Cardiac fibroblast (primary cell): Measurements from ENCODE around the gene NEDD4.

Experiments used
- DNase-seq, 2 donors: peaks; one replicate each; pipeline versions ENCODE4 v3.0.0 to v3.0.0-alpha.2; 2010; ENCODE audit warnings: low read depth in 2 of 2
- H3K4me3 ChIP-seq, 2 donors: replicated peaks in 1 of 2; 1 replicate in 1 of 2; 2 replicates in 1 of 2; pipeline ENCODE4 v1.5.1; 2011; ENCODE audit warnings: low read depth in 2 of 2, low read length in 2 of 2, mild to moderate bottlenecking in 2 of 2, moderate library complexity in 1 of 2
- TF ChIP-seq, protein P1 (sequence below): IDR thresholded peaks from one replicate; pipeline ENCODE4 v1.5.1; 2011; ENCODE audit warnings: low read depth, mild to moderate bottlenecking, low read length, inconsistent platforms

Gene NEDD4

GRCh38 chr15:55907797-55908196 lies 85.6 kb downstream of the NEDD4 start:
- no peak overlapping the region for H3K4me3 ChIP-seq
- TF ChIP-seq, protein P1, sequence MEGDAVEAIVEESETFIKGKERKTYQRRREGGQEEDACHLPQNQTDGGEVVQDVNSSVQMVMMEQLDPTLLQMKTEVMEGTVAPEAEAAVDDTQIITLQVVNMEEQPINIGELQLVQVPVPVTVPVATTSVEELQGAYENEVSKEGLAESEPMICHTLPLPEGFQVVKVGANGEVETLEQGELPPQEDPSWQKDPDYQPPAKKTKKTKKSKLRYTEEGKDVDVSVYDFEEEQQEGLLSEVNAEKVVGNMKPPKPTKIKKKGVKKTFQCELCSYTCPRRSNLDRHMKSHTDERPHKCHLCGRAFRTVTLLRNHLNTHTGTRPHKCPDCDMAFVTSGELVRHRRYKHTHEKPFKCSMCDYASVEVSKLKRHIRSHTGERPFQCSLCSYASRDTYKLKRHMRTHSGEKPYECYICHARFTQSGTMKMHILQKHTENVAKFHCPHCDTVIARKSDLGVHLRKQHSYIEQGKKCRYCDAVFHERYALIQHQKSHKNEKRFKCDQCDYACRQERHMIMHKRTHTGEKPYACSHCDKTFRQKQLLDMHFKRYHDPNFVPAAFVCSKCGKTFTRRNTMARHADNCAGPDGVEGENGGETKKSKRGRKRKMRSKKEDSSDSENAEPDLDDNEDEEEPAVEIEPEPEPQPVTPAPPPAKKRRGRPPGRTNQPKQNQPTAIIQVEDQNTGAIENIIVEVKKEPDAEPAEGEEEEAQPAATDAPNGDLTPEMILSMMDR: no peak
- peak; percentile 76 to 99 for DNase-seq

- TF ChIP-seq, protein P1: no peak
- no peak for DNase-seq
- H3K4me3 ChIP-seq: no peak overlapping the region
Observed at GRCh38 chr15:55902981-55903380, 90.4 kb downstream of the NEDD4 start.

DNA sequence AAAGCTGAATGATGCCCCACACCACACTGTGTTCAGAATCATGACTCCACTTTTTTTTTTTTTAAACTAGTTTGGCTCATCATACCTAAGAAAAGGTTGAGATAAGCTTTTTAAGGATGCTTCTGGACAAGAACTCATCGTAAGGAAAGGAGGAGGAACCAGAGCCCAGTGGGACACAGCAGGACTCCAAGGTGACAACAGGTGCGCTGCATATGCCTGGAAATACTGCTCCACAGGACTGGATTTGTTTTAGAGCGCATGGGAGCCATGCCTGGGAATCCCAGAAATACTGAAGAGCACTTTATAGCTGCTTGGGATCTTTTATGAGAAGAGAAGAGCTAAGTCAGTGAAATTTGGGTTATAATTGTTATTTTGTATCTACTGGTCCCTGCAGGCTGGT lies 93.4 kb downstream of the NEDD4 start:
- TF ChIP-seq, protein P1: no peak
- no peak for DNase-seq
- H3K4me3 ChIP-seq: no peak overlapping the region

DNA sequence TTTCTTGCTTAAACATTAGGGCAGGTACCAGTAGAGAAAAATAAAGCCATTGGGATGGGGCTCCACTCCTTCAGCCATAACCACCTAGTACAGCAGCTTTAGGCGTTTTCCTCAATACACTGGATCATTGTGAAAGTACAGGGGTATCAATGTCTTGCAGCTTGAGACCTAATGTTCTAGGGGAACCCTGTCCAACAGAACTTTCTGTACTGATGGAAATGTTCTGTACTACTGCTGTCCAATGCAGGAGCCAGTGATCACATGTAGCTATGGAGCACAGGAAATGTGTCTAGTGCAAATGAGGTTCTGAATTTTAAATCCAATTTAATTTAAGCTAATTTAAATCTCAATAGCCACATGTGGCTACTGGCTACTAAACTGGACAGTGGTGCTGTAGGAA lies 93.9 kb downstream of the NEDD4 start:
- H3K4me3 ChIP-seq: no peak overlapping the region
- DNase-seq: no peak
- TF ChIP-seq, protein P1: no peak

DNA sequence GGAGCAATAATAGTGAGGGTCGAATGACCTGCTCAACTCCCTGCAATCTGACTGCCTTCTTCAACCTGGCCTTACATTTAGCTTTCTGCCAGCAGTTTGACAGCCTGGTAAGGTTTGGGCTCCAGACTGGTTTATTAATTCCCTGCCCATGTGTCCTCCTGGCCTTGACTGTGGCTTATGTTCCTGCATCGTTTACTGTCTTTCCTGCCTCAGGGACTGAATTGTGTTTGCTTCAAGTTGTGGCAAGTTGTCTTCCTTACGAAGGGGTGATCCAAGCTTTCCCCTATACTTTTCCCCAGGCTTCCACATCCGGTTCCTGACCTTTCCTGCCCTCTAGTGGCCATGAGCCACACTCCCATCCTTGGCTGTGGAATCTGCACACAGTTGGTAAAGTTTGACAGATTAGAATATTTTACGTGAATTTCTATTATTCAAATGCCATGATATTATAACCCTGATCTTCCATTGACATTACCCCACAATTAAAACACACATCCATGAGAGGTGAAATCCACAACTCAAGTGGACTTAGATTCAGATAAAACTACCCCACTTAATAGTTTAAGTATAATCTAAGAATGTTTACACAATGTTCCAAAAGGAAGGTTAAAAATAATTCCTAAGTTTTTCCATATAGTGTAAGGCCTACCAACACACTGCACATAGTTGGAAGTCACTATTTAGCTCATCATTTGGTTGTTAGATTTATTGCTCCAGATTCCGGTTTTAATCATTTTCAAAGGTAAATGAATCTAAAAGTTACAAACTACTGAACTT lies 95.7 kb downstream of the NEDD4 start:
- TF ChIP-seq, protein P1: peak; percentile 89
- H3K4me3 ChIP-seq: no peak overlapping the region
- DNase-seq: peak; percentile 71 to 77

GRCh38 chr15:55894399-55894965 lies 98.9 kb downstream of the NEDD4 start:
- TF ChIP-seq, protein P1: no peak
- DNase-seq: no peak
- H3K4me3 ChIP-seq: no peak overlapping the region

- TF ChIP-seq, protein P1: no peak
Observed at GRCh38 chr15:55893852-55894251, 99.6 kb downstream of the NEDD4 start.

More at GRCh38 chr15:55893852-55894251, 99.6 kb downstream of the NEDD4 start:
- H3K4me3 ChIP-seq: no peak overlapping the region
- no peak for DNase-seq
